HG03342 (cell line): ENCODE data around the gene ZNF652.

Experiments
- ATAC-seq: cut with Tn5 transposase; IDR thresholded peaks from one replicate; pipeline ENCODE4 v1.9.1; 2021; ENCODE audit warnings: mild to moderate bottlenecking, moderate library complexity; ENCODE audit not compliant: unreplicated experiment

The ZNF652 gene

DNA sequence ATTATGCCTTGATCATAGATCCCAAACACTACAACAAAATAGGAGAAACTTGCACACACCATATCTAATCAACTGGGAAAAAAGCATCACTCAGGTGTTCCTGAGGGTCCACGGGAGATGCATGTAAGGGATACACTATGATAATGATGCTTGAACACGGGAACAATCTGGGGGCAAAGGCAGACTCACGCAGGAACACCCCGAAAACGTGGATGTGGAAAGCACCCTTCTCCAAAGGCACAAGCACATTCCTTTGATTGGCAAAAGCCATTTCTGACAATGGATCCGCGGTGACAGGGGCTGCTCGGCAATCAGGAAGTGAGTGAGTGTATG, 1.3 kb downstream of the ZNF652 start:
- ATAC-seq, result no peak

DNA sequence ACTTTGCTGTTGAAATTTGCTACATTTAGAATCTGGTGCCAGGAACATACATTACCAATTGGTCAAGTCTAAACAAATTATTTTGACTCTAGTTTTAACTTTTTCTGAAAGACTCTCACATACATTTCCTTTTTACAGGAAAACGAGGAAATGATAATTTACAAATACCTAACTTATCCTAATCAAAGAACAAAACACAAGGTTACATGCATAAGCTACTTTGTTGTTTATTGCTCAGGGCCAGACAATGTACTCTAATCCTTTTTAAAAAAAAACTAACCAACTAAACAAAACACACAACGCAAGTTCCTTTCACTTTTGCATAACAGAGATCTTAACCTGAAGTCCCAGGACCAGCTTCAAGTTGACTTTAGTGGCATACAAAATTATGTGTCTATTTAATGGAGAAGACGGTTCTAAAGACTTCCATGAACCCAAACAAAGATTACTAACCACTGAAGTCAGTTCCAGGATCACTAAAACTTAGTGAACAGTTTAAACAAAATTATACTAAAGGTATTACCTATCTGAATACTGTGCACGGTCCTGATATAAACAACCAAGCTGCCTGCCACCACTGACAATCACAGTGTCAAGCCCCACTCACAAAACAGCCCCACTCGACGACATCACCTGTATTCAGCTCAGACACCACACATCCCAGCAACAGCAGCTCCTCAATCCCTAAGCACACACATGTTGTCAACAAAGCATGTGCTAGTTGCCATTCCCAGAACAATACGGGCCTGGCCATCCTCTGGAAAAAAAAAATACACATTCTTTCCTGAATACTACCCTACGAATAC, 1.9 kb downstream of the ZNF652 start:
- ATAC-seq, result no peak

DNA sequence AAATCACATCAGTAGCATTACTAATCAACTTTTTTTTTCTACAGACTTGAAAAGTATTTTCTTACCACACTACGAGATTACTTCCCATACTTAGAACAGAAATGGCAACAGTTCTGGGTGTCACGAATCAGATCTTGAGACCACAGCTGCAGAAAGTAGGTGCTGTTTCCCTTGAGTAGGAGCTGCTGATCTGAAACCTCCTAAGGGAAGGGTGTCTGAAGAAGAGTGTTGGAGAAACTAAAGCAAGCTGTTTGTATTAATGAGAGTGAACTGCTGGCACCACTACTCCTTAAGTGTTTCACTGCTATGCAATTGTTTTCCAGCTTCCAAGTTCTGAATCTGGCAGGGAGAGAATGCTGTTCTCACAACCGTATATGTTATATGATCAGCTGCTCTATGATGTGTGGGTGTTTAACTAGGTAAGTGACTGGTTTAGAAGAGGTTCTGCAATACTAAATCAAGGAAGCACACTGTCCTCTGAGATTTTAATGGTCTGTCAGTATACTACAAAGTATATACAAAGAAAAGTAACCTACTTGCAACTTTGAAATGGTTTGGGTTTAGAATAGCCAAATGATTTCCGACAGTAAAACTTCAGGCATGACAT, 3.3 kb downstream of the ZNF652 start:
- ATAC-seq, result no peak

DNA sequence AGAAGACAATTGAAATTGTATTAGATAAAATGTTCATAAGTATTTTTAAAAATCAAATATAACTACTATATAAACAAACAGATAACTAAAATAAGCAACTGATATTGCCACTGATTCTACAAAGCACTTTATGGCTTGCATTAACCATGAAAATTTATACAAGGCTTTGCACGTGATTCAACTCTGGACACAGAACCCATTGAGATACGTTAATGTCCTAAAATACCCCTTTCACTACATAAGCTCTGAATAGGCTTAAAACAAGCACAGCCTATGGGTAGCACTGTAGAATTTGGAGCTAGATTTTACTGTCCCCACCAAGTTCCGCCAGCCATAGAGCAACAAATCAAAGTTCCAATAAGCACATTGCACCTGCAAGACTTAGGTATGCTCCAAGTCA, 4.5 kb downstream of the ZNF652 start:
- no peak for ATAC-seq

DNA sequence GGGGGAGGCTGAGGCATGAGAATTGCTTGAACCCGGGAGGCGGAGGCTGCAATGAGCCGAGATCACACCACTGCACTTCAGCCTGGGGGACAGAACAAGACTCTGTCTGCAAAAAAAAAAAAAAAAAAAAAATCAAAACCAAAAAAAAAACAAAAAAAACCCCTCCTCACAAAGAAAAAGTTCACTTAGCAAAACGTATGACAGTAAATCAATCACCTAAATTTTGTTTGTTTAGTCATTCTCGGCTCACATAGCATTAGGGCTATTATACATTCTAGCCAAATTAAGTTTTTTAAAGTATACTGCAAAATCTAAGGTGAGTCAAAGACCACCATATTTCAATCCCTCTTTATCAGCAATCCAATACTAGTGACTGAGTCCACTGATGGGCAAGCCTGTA, 5.7 kb downstream of the ZNF652 start:
- no peak for ATAC-seq

DNA sequence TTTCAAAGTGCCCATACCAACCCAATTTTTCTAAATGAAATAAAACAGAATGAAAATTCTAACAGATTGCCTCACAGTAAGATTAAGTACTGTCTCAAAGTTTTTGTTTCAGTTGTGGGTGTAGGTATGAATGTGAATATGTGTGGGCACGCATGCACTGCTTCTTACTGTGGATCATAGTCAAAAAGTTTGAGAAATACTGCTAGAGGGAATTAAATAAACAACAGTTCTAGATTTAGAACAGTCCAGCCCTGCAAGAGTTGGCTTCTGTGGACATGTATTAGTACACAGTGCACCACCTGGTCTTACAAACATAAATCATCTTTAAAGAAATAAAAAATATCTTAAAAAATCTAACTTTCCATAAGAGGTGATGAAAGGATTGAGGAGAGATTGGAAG, 8.4 kb downstream of the ZNF652 start:
- ATAC-seq, result no peak

DNA sequence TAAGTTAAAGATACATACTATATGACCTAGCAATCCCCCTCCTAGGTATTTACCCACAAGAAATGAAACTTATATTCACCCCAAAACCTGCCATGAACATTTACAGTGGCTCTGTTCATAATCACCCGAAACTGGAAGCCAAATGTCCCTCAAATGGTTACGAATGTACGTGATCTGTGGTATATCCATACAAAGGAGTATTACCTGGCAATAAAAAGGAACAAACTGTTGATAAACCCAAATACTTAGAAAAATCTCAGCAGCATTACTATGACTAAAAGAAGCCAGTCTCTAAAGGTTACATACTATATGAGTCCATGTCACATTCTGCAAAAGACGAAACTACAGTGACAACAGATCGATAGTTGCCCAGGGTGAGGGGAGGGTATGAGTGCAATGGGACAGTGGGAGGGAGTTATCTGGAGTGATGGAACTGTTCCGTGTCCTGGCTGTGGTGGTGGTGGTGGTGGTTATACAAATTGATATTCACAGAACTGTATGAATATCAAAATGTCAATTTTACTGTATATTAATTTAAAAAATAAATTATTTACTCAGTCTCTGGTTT, 9.4 kb downstream of the ZNF652 start:
- ATAC-seq, result no peak

DNA sequence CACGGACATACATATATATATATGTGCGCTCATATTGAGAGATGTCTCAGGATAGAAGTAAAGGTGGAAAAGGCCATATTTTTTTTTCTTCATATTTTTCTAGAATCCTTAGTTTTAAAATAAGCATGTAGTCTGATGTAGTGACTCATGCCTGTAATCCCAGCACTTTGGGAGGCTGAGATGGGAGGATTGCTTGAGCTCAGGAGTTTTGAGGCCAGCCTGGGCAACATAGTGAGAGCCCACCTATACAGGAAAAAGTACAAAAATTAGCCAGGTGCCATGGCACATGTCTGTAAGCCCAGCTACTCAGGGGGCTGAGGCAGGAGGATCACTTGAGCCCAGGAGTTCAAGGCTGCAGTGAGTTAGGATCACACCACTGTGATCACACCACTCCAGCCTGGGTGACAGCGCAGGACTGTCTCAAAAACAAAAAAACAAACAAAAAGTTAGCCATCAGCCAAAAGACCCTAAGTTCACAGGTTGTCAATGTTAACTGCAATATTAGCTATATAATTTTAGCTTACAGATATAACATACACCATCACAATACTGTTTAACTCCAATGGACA, 10.4 kb downstream of the ZNF652 start:
- no peak for ATAC-seq

DNA sequence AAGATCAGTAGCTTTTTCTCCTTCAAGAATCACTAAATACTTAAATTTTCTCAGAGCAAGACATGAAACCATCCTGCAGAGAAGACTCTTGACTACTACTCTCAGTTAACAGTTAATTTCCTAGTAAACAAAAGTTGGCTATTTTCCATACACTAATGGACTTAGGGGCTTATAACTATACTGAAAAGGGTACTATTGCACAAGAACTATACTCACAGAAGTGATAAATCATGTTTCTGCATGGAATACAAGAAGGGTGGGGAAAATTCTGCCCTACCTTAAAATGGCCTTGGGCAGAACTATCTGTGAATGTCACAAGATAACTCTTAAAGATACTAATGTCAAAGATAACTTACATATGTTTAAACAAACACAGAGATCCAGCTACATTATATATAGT, 12.5 kb downstream of the ZNF652 start:
- ATAC-seq, result no peak

DNA sequence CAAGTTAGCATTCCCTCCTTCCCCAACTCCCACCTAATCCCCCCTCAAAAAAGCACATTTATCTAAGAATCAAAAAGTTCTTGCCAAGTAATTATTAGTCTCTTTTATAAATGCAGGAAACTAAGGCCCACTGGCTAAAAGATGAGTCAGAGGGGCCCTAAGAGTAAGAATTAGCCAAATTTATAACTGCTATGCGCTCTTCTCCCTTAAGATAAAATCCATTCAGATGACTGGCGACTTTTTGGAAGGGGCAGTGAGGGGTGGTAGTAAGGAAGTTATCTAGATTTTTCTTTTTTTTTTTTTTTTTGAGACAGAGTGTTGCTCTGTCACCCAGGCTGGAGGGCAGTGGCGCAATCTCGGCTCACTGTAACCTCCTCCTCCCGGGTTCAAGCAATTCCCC, 17.1 kb downstream of the ZNF652 start:
- ATAC-seq, result no peak

DNA sequence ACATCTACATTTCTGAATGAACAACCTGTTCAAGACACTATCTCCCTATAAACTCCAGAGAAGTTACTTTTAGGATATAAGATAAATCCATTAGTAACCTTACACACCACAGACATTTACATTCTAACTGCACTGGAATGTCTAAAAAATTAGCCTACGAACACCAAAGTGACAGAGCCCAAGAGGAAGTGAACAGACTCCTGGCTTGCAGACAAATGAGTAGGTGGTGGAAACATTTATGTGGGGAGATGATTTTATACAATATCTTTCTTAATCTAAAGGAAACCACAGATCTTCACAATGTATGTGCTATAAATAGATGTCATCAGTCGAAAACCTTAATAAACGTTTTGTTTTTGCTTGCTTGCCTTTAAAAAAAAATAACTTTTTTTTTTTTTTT, 18.8 kb downstream of the ZNF652 start:
- ATAC-seq, result no peak

DNA sequence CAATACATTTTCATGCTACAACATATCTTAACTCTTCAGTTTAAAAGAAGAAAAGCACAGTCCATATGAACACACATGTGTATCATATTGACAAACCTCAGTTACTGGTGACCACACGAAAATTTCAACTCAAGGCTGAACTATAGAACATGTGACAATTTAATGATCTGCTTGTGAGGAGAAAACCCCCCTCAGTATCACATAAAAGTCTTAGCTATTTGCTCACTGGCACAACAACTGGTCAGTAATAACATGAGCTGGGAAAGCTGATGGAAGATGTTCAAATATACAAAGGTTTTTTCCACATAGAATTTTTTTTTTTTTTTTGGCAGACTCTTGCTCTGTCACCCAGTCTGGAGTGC, 19.5 kb downstream of the ZNF652 start:
- ATAC-seq, result peak; percentile 40

DNA sequence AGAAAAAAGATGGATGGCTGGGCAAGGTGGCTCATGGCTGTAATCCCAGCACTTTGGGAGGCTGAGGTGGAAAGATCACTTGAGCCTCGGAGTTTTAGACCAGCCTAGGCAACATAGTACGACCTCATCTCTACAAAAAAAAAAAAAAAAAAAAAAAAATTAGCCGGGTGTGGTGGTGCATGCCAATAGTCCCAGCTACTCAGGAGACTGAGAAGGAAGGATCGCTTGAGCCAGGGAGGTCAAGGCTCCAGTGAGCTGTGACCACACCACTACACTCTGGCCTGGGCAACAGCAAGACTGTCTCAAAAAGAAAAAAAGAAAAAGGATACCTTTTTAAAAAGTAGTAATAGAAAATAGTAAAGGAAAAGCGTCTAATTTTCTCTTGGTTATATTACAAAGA, 20.7 kb downstream of the ZNF652 start:
- ATAC-seq, result no peak

DNA sequence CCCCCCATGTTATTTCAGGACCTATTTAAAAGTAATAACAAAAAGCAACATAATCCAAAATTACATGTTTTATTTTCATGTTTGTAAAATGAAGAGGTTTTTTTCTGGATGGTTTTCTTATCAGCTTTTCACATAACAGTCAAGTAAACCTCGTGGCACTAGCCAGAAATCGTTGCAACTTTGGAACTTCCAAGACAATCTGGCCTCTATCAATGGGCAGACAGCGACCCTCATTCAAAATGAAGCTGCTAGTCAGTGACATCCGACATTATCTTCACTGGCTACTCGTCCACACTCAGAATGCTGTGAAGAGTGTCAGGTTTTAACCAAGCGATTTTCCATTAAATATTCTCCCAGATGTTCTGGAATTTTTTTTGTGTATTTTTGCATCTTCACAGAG, 22.7 kb downstream of the ZNF652 start:
- ATAC-seq, result no peak

DNA sequence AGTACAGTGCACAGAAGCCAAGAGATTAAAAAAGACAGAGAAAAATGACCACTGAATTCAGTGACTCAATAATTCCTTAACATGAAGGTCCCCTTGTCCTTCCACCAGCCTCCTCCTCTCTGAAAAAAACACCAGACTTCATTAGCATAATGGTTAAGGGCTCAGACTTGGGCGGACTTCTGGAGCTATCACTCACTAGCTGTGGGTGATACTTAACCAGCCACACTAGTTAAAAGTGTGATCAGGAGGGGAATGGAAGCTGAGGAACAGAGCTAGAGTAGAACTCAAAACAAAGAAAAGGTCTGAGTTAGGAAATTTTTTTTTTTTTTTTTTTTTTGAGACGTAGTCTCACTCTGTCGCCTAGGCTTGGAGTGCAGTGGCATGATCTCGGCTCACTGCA, 23.2 kb downstream of the ZNF652 start:
- no peak for ATAC-seq

DNA sequence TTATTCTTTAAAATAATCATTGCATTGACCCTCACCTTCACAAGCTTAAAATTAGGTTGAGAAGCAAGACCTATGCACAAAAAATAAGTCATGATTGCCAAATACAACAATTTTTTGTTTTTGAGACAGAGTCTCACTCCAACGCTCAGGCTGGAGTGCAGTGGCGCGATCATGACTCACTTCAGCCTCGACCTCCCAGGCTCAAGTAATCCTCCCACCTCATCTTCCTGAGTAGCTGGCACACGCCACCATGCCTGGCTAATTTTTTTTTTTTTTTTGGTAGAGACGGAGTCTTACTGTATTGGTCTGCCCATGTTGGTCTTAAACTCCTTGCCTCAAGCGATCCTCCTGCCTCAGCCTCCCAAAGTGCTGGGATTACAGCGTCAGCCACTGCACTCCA, 24.2 kb downstream of the ZNF652 start:
- no peak for ATAC-seq

DNA sequence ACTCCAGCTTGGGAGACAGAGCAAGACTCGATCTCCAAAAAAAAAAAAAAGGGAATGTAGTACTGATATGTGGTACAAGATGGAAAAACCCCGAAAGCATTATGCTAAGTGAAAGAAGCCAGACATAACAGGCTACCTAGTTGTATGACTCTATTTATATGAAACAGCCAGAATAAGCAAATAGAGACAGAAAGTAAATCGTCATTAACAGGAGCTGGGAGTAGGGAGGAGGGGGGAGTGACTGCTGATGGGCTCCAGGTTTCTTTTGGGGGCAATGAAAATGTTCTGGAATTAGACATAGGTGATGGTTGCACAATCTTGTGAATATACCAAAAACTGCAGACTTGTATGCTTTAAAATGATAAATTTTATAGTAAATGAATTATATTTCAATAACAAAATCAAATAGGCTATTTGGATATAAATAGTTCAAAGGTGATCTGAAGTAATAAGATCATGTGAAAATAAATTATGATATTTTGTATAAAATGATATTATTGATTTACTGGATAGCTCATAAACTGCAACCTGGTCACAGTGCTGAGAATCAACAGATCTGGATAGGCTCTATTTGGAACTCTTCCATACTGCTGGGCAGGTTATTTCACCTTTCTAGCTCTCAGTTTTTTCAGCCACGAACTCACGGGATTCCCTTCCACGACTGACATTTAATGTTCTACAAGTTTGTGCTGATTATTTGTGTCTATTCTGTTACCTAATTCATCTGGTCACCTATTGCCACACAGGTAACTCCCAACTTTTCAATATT, 27.1 kb downstream of the ZNF652 start:
- no peak for ATAC-seq

DNA sequence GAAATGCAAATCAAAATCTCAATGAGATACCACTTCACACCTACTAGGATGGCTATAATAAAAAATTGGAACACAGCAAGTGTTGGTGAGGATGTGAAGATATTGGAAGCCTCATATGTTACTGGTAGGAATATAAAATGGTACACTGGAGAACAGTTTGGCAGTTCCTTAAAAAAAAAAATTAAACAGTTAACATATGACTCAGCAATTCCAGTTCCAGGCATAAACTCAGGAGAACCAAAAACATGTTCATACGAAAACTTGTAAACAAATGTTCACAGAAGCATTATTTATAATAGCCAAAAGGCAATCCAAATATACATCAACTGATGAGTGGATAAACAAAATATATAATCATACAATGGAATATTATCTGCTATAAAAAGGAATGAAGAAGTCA, 28.2 kb downstream of the ZNF652 start:
- ATAC-seq, result no peak

DNA sequence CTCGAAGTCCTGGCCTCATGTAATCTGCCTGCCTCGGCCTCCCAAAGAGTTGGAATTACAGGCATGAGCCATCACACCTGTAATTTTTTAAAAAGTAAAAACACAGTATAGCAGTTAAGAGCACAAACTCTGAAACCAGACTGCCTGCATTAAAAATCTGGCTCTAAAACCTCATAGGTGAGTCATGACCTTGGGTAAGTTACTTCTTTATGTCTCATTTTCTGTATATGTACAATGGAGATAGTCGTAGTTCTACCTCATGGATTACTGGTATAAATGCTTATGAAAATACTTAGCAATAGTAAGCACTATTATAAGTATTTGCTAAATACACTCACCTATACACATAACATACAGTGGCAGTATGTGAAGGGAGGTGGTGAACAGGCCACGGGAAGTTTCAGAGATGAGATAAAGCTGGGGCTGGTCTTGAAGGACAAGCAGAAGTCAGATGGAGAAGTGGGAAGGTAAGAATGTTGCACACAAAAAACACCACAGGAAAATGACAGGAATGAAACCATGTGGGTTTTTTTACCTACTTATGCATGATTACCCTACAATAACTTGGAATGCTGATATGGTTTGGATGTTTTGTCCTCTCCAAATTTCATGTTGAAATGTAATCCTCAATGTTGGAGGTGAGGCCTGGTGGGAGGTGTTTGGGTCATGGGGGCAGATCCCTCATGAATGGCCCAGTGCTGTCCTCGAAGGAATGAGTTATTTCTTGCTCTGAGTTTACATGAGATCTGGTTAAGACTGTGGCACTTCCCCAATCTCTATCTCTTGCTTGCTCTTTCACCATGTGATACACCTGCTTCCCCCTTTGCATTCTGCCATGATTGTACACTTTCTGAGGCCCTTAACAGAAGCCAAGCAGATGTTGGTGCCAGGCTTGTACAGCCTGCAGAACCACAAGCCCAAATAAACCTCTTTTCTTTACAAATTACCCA, 33.9 kb downstream of the ZNF652 start:
- ATAC-seq, result no peak

DNA sequence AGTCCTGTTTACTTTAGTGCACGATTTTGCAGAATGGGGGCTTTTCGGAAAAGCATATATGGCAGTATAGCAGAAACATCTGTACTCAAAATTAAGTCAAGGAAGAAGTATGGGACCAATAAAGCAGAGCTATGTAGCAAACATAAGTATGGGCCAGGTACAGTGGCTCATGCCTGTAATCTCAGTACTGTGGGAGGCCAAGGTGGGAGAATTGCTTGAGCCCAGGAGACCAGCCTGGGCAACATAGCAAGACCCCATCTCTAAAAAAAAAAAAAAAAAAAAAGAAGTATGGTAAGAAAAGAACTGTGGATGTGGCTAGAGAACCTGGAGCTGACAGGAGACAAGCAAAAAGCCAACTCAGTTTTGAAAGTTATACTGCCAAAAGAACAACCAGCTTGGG, 36.1 kb downstream of the ZNF652 start:
- no peak for ATAC-seq
